ENCODE results near the gene RAD51C.
"Not testable (repeated sequence)": the region's sequence is repeated elsewhere in the genome, so short reads cannot be mapped to it uniquely, and the experiment has no call there.

The RAD51C gene

GRCh38 chr17:58758890-58759289 lies 66.5 kb downstream of the RAD51C start:
- H3K36me3 ChIP-seq (ENCODE audit: insufficient read depth, low read length) = no peaks in the 10 kb centered on the region
- no peak for TF ChIP-seq FOXP2 (optimal IDR thresholded peaks at IDR 0.05; ENCODE audit: control extremely low read depth, extremely low read length, insufficient read depth)
- no peak for TF ChIP-seq POLR2AphosphoS5 (IDR thresholded peaks at IDR 0.05; ENCODE audit: borderline replicate concordance, low read depth, low read length)
- TF ChIP-seq EZH2 (IDR thresholded peaks at IDR 0.05) = no peak
- no peaks in the 10 kb centered on the region for H3K9me3 ChIP-seq (ENCODE audit: low read depth, low read length)
- no peak for DNase-seq (ENCODE audit: low read depth, low spot score)
- no peak overlapping the region for H3K27ac ChIP-seq
- H3K4me3 ChIP-seq = no peak overlapping the region
- no peak overlapping the region for H3K9ac ChIP-seq (ENCODE audit: insufficient read length)

- no peak for DNase-seq (ENCODE audit: low read depth, low spot score)
- no peak overlapping the region for H3K27ac ChIP-seq
- TF ChIP-seq EZH2 (IDR thresholded peaks at IDR 0.05) = no peak
Measured at GRCh38 chr17:58759522-58759921, 67.1 kb downstream of the RAD51C start.

GRCh38 chr17:58760248-58760647 lies 67.8 kb downstream of the RAD51C start:
- DNase-seq (ENCODE audit: low read depth, low spot score) = no peak
- Histone ChIP-seq H3K4me3 (no peak overlapping the region), H3K9ac (ENCODE audit: insufficient read length) (no peak overlapping the region), H3K27ac (no peak overlapping the region), H3K9me3 (ENCODE audit: low read depth, low read length) (no peaks in the 10 kb centered on the region), H3K36me3 (ENCODE audit: insufficient read depth, low read length) (no peaks in the 10 kb centered on the region)
- TF ChIP-seq EZH2 (IDR thresholded peaks at IDR 0.05) (no peak), FOXP2 (optimal IDR thresholded peaks at IDR 0.05; ENCODE audit: control extremely low read depth, extremely low read length, insufficient read depth) (no peak), POLR2AphosphoS5 (IDR thresholded peaks at IDR 0.05; ENCODE audit: borderline replicate concordance, low read depth, low read length) (no peak)

More at GRCh38 chr17:58759522-58759921, 67.1 kb downstream of the RAD51C start:
- no peak overlapping the region for H3K9ac ChIP-seq (ENCODE audit: insufficient read length)
- H3K36me3 ChIP-seq (ENCODE audit: insufficient read depth, low read length) = no peaks in the 10 kb centered on the region
- no peaks in the 10 kb centered on the region for H3K9me3 ChIP-seq (ENCODE audit: low read depth, low read length)
- H3K4me3 ChIP-seq = no peak overlapping the region

DNA sequence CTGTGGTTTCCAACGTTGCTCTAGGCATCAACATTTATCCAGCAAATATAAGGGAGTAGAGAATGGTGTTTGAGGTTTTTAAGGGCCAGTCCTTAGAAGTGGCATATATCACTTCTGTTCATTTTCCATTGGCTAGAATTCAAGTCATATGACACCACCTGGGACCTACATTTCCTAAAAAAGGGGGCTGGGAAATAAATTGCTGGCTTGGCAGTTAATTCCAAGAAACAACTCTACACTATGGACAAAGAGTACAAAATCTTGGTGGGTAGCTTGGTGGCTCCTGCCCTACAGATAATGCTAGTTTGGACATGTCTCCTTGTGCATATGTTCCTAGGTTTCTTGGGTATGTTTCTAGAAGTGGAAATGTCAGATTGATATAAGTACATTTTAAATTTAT lies 70.9 kb downstream of the RAD51C start:
- H3K27ac ChIP-seq = no peak overlapping the region
- TF ChIP-seq POLR2AphosphoS5 (IDR thresholded peaks at IDR 0.05; ENCODE audit: borderline replicate concordance, low read depth, low read length) = no peak
- TF ChIP-seq FOXP2 (optimal IDR thresholded peaks at IDR 0.05; ENCODE audit: control extremely low read depth, extremely low read length, insufficient read depth) = no peak
- no peak for TF ChIP-seq EZH2 (IDR thresholded peaks at IDR 0.05)

DNA sequence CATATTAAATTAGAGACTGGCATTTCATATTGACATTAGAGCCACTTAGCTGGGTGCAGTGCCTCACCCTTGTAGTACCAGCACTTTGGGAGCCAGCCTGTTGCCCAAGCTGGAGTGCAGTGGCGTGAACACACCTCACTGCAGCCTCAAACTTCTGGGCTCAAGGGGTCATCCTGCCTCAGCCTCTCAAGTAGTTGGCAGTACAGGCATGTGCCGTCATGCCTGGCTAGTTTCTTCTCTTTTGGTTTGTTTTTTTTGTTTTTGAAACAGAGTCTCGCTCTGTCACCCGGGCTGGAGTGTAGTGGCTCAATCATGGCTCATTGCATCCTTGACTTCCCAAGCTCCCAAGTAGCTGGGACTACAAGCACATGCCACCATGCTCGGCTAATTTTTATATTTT lies 72.0 kb downstream of the RAD51C start:
- H3K9me3 ChIP-seq (ENCODE audit: low read depth, low read length) = no peaks in the 10 kb centered on the region
- no peak overlapping the region for H3K9ac ChIP-seq (ENCODE audit: insufficient read length)
- no peak overlapping the region for H3K4me3 ChIP-seq
- no peaks in the 10 kb centered on the region for H3K36me3 ChIP-seq (ENCODE audit: insufficient read depth, low read length)
- no peak for DNase-seq (ENCODE audit: low read depth, low spot score)
- H3K27ac ChIP-seq = no peak overlapping the region
- TF ChIP-seq FOXP2 (optimal IDR thresholded peaks at IDR 0.05; ENCODE audit: control extremely low read depth, extremely low read length, insufficient read depth) (no peak), EZH2 (IDR thresholded peaks at IDR 0.05) (no peak), POLR2AphosphoS5 (IDR thresholded peaks at IDR 0.05; ENCODE audit: borderline replicate concordance, low read depth, low read length) (no peak)

More for the DNA sequence above, 70.9 kb downstream of the RAD51C start:
- no peak for DNase-seq (ENCODE audit: low read depth, low spot score)
- H3K9me3 ChIP-seq (ENCODE audit: low read depth, low read length) = no peaks in the 10 kb centered on the region
- no peaks in the 10 kb centered on the region for H3K36me3 ChIP-seq (ENCODE audit: insufficient read depth, low read length)
- H3K9ac ChIP-seq (ENCODE audit: insufficient read length) = no peak overlapping the region
- no peak overlapping the region for H3K4me3 ChIP-seq

GRCh38 chr17:58778482-58778881 lies 86.1 kb downstream of the RAD51C start:
- not testable (repeated sequence) for H3K9ac ChIP-seq (ENCODE audit: insufficient read length); H3K36me3 ChIP-seq (ENCODE audit: insufficient read depth, low read length); H3K9me3 ChIP-seq (ENCODE audit: low read depth, low read length); DNase-seq (ENCODE audit: low read depth, low spot score); H3K4me3 ChIP-seq; H3K27ac ChIP-seq

- TF ChIP-seq EZH2 (IDR thresholded peaks at IDR 0.05) (no peak), FOXP2 (optimal IDR thresholded peaks at IDR 0.05; ENCODE audit: control extremely low read depth, extremely low read length, insufficient read depth) (no peak), POLR2AphosphoS5 (IDR thresholded peaks at IDR 0.05; ENCODE audit: borderline replicate concordance, low read depth, low read length) (no peak)
- no peak overlapping the region for H3K9ac ChIP-seq (ENCODE audit: insufficient read length)
- H3K27ac ChIP-seq = no peak overlapping the region
- H3K36me3 ChIP-seq (ENCODE audit: insufficient read depth, low read length) = no peaks in the 10 kb centered on the region
- DNase-seq (ENCODE audit: low read depth, low spot score) = no peak
- no peaks in the 10 kb centered on the region for H3K9me3 ChIP-seq (ENCODE audit: low read depth, low read length)
- H3K4me3 ChIP-seq = no peak overlapping the region
Measured at GRCh38 chr17:58779446-58779845, 87.0 kb downstream of the RAD51C start.

GRCh38 chr17:58783380-58783779 lies 91.0 kb downstream of the RAD51C start:
- Histone ChIP-seq H3K4me3 (no peak overlapping the region), H3K36me3 (ENCODE audit: insufficient read depth, low read length) (no peaks in the 10 kb centered on the region), H3K9me3 (ENCODE audit: low read depth, low read length) (no peaks in the 10 kb centered on the region), H3K9ac (ENCODE audit: insufficient read length) (no peak overlapping the region), H3K27ac (no peak overlapping the region)
- TF ChIP-seq FOXP2 (optimal IDR thresholded peaks at IDR 0.05; ENCODE audit: control extremely low read depth, extremely low read length, insufficient read depth) = no peak
- no peak for DNase-seq (ENCODE audit: low read depth, low spot score)

DNA sequence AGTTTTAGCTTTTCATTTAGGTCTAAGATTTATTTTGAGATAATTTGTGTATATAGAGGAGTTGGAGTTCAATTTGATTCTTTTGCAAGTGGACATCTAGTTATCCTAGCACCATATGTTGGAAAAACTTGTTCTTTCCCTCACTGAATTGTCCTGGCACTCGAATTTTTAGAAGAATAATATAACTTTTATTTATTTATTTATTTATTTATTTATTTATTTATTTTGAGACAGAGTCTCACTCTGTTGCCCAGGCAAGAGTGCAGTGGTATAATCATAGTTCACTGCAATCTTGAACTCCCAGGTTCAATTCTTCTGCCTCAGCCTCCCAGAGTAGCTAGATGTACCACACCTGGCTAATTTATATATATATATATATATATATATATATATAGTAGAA lies 92.7 kb downstream of the RAD51C start:
- Histone ChIP-seq H3K9me3 (ENCODE audit: low read depth, low read length) (no peaks in the 10 kb centered on the region), H3K9ac (ENCODE audit: insufficient read length) (no peak overlapping the region), H3K27ac (no peak overlapping the region), H3K36me3 (ENCODE audit: insufficient read depth, low read length) (no peaks in the 10 kb centered on the region), H3K4me3 (no peak overlapping the region)
- DNase-seq (ENCODE audit: low read depth, low spot score) = no peak
- TF ChIP-seq FOXP2 (optimal IDR thresholded peaks at IDR 0.05; ENCODE audit: control extremely low read depth, extremely low read length, insufficient read depth) (no peak), POLR2AphosphoS5 (IDR thresholded peaks at IDR 0.05; ENCODE audit: borderline replicate concordance, low read depth, low read length) (no peak), EZH2 (IDR thresholded peaks at IDR 0.05) (no peak)

Measured in SK-N-MC (cell line).